ENCODE measurements around the gene CDH13.

GRCh38 chr16:83807710-83808572 is 1181.2 kb downstream of the CDH13 start, which contains the start of gene HSBP1:
- TF ChIP-seq ZNF8 (CRISPR knock-in tag; IDR thresholded peaks at IDR 0.05): no peak
- no peak for TF ChIP-seq ZC3H10 (CRISPR knock-in tag; IDR thresholded peaks at IDR 0.05)
- TF ChIP-seq RARB (CRISPR knock-in tag; IDR thresholded peaks at IDR 0.05): no peak
- TF ChIP-seq PPARA (CRISPR knock-in tag; IDR thresholded peaks at IDR 0.05; ENCODE audit: borderline replicate concordance): no peak
- no peak for TF ChIP-seq ZFP3 (CRISPR knock-in tag; IDR thresholded peaks at IDR 0.05)
- TF ChIP-seq ESRRG (CRISPR knock-in tag; IDR thresholded peaks at IDR 0.05): no peak
- no peak for TF ChIP-seq TOX (CRISPR knock-in tag; IDR thresholded peaks at IDR 0.05; ENCODE audit: borderline replicate concordance)
- TF ChIP-seq BACH2 (CRISPR knock-in tag; IDR thresholded peaks at IDR 0.05; ENCODE audit: borderline replicate concordance): no peak

All from SK-N-SH treated with all-trans-retinoic acid at 6 μM for 48 hours (cell line).